Measurements from ENCODE around the gene LPIN1.
A peak's percentile ranks its signal among the peaks of the same experiment; 100 is the strongest.
"Not testable (repeated sequence)": the region's sequence is repeated elsewhere in the genome, so short reads cannot be mapped to it uniquely, and the experiment has no call there.

The LPIN1 gene

GRCh38 chr2:11828933-11829323 is 82.5 kb downstream of the LPIN1 start:
- Mint-ChIP-seq H3K4me3 (no peak overlapping the region), H3K36me3 (peaks cover 8% of the 10 kb centered on the region), H3K27ac (no peak overlapping the region), H3K9me3 (ENCODE audit: low read depth) (no peaks in the 10 kb centered on the region), H3K4me1 (ENCODE audit: low read depth) (peaks cover 44% of the 10 kb centered on the region), H3K27me3 (no peaks in the 10 kb centered on the region)

DNA sequence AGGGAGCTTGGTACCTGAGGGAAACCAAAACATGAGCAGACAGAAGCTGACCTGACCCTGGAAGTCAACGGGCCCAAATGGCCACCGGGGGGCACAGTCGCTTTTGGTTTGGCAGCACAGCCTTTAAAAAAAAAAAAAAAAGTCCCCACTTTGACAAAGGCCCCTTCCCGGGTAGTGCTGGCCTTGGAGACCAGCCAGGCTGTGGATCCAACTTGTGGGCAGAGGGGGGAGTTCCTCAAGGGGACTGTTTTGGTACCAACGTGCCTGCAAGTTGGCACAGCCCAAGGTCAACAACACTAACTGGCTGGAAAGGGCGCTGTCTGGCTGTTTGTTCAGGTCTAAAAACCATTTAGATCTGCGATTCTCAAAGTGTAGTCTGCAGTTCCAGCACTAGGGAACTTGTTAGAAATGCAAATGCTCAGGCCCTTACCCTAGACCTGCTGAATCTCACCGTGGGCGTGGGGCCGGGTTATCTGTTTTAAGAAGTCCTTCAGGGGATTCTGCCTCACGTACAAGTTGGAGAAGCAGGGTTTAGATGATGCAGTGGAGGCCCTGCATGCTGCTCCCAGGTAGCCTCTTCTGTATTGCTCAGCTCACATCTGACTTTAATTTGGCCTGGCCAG is 83.0 kb downstream of the LPIN1 start:
- no peaks in the 10 kb centered on the region for H3K27me3 Mint-ChIP-seq
- peaks cover 46% of the 10 kb centered on the region for H3K4me1 Mint-ChIP-seq (ENCODE audit: low read depth)
- peaks cover 7% of the 10 kb centered on the region for H3K36me3 Mint-ChIP-seq
- H3K27ac Mint-ChIP-seq = peak overlapping the region; percentile 18
- peaks cover 5% of the 10 kb centered on the region for H3K9me3 Mint-ChIP-seq (ENCODE audit: low read depth)
- H3K4me3 Mint-ChIP-seq = peak overlapping the region; percentile 76

- H3K4me1 Mint-ChIP-seq (ENCODE audit: low read depth) = peaks cover 46% of the 10 kb centered on the region
- H3K36me3 Mint-ChIP-seq = peaks cover 13% of the 10 kb centered on the region
- peak overlapping the region; percentile 72 for H3K27ac Mint-ChIP-seq
- H3K9me3 Mint-ChIP-seq (ENCODE audit: low read depth) = peaks cover 10% of the 10 kb centered on the region
- peak overlapping the region; percentile 76 for H3K4me3 Mint-ChIP-seq
- H3K27me3 Mint-ChIP-seq = no peaks in the 10 kb centered on the region
These were observed 83.7 kb downstream of the LPIN1 start for GRCh38 chr2:11829947-11830707.

- peaks cover 10% of the 10 kb centered on the region for H3K36me3 Mint-ChIP-seq
These were observed 84.4 kb downstream of the LPIN1 start for GRCh38 chr2:11830708-11831301.

DNA sequence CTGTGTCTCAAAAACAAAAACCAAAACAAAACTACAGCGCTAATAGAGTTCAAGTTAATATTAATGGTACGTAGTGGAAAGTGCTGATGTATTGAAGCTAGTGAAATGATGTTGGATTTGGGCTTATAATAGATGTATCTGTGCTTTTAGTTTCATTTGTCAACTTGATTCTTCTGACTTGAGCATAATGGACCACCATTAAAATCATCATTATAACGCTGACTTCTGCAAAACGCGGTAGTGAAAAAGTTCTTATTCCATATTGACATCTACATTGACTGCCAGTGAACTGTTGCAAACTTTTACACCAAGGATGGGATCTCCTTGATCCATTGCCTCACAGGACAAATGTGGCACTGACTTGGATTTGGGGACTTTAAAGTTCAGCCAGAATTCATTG is 85.0 kb downstream of the LPIN1 start:
- H3K27me3 Mint-ChIP-seq = no peaks in the 10 kb centered on the region
- H3K9me3 Mint-ChIP-seq (ENCODE audit: low read depth) = peaks cover 10% of the 10 kb centered on the region
- H3K4me3 Mint-ChIP-seq = peak overlapping the region; percentile 25
- H3K36me3 Mint-ChIP-seq = peaks cover 10% of the 10 kb centered on the region
- H3K27ac Mint-ChIP-seq = no peak overlapping the region
- peaks cover 46% of the 10 kb centered on the region for H3K4me1 Mint-ChIP-seq (ENCODE audit: low read depth)

More at GRCh38 chr2:11830708-11831301, 84.4 kb downstream of the LPIN1 start:
- Mint-ChIP-seq H3K4me1 (ENCODE audit: low read depth) (peaks cover 46% of the 10 kb centered on the region), H3K27me3 (no peaks in the 10 kb centered on the region), H3K9me3 (ENCODE audit: low read depth) (peaks cover 10% of the 10 kb centered on the region), H3K4me3 (peak overlapping the region; percentile 76), H3K27ac (peak overlapping the region; percentile 72)

DNA sequence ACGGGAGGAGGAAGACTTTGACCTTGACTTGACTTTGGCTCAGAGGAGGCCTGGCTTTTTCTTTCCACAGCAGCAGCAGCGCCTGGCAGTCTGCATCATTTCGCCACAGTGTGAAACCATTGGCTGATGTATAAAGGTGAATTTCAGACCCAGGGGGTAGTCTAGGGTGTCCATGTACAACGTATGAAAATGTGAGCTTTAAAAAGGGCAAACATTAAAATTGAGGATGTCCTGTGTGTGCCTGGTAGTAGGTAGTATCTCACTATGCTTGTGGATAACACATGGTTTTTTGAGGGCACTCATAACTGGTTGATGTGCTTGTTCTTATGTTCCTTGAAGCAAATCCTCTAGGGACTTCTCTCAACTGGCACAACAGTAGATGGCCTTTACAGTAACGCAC is 86.1 kb downstream of the LPIN1 start:
- Mint-ChIP-seq H3K4me1 (ENCODE audit: low read depth) (peaks cover 41% of the 10 kb centered on the region), H3K27me3 (no peaks in the 10 kb centered on the region)

GRCh38 chr2:11833601-11834000 is 87.2 kb downstream of the LPIN1 start:
- Mint-ChIP-seq H3K4me1 (ENCODE audit: low read depth) (peaks cover 39% of the 10 kb centered on the region), H3K36me3 (peaks cover 7% of the 10 kb centered on the region), H3K4me3 (no peak overlapping the region), H3K27ac (no peak overlapping the region), H3K9me3 (ENCODE audit: low read depth) (peaks cover 10% of the 10 kb centered on the region), H3K27me3 (no peaks in the 10 kb centered on the region)

More for the DNA sequence above, 86.1 kb downstream of the LPIN1 start:
- peaks cover 10% of the 10 kb centered on the region for H3K9me3 Mint-ChIP-seq (ENCODE audit: low read depth)
- no peak overlapping the region for H3K4me3 Mint-ChIP-seq
- no peak overlapping the region for H3K27ac Mint-ChIP-seq
- peaks cover 7% of the 10 kb centered on the region for H3K36me3 Mint-ChIP-seq

- H3K9me3 Mint-ChIP-seq (ENCODE audit: low read depth) = peaks cover 10% of the 10 kb centered on the region
- H3K4me1 Mint-ChIP-seq (ENCODE audit: low read depth) = peaks cover 25% of the 10 kb centered on the region
- peaks cover 7% of the 10 kb centered on the region for H3K36me3 Mint-ChIP-seq
- H3K27me3 Mint-ChIP-seq = no peaks in the 10 kb centered on the region
- H3K4me3 Mint-ChIP-seq = no peak overlapping the region
- H3K27ac Mint-ChIP-seq = no peak overlapping the region
These were observed 89.0 kb downstream of the LPIN1 start for GRCh38 chr2:11835403-11835802.

GRCh38 chr2:11836647-11837219 is 90.3 kb downstream of the LPIN1 start:
- H3K36me3 Mint-ChIP-seq = peaks cover 7% of the 10 kb centered on the region
- H3K9me3 Mint-ChIP-seq (ENCODE audit: low read depth) = peaks cover 10% of the 10 kb centered on the region
- H3K27me3 Mint-ChIP-seq = no peaks in the 10 kb centered on the region
- peaks cover 13% of the 10 kb centered on the region for H3K4me1 Mint-ChIP-seq (ENCODE audit: low read depth)
- H3K27ac Mint-ChIP-seq = no peak overlapping the region
- no peak overlapping the region for H3K4me3 Mint-ChIP-seq

DNA sequence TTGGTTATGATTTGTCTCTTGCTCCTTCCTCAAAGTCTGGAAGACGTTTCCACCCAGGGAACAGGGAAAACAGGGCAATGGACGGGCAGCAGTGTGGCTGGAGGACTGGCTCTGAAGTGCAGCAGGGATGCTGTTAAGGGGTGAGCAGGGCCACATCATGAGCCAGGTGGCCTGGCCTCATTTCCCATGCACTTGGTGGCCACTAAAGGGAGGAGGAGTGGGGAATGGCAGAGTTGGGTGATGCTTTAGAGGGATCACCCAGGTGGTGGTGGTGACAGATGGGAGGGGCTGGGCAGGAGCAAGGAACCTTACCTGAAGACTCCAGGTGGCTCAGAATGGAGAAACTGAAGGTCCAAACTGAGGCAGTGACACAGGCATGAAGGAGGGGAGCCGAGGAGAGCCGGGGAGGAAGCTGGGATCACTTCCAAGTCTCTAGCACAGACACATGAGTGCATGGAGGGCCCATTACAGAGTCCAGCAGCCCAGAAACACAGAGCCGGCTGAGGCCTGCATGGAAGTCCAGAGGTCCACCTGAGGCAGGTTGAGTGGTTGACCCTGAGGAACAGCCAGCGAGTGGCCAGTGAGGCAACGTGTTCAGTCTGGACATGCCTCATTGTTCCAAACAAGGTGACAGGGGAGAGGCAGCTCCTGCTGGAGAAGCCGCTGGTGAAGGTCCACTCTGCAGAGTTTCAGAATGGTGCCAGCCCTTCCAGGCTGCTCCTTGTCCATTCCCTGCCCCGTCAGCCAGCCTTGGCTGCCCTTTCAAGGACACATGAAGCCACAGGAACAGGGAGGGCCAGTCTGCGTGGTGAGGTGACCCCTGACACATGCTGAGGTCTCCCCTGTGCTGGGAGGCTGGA is 91.7 kb downstream of the LPIN1 start:
- Mint-ChIP-seq H3K27me3 (no peaks in the 10 kb centered on the region), H3K4me3 (no peak overlapping the region), H3K27ac (no peak overlapping the region), H3K9me3 (ENCODE audit: low read depth) (peaks cover 10% of the 10 kb centered on the region), H3K4me1 (ENCODE audit: low read depth) (peaks cover 10% of the 10 kb centered on the region), H3K36me3 (peaks cover 7% of the 10 kb centered on the region)

DNA sequence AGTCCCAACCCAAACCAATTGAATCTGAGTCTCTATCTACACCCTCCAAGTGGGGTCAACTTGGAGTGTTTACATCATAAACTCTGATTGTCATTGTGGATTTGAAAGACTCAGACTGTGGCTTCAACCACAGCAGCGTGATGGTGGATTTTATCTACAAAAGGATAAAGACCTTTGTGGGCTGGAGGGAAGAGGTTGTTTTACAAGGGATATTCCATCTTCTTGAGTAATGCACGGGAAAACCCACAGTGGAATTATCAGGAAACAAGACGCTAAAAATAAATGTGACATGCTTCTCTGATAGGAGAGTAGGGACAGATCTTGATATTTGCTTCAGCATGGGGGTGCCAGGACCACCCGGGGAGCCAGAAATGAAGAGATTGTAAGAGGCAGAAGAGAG is 93.5 kb downstream of the LPIN1 start:
- no peaks in the 10 kb centered on the region for H3K27me3 Mint-ChIP-seq
- no peak overlapping the region for H3K27ac Mint-ChIP-seq
- no peak overlapping the region for H3K4me3 Mint-ChIP-seq
- peaks cover under 1% of the 10 kb centered on the region for H3K9me3 Mint-ChIP-seq (ENCODE audit: low read depth)
- peaks cover 2% of the 10 kb centered on the region for H3K36me3 Mint-ChIP-seq
- no peaks in the 10 kb centered on the region for H3K4me1 Mint-ChIP-seq (ENCODE audit: low read depth)

DNA sequence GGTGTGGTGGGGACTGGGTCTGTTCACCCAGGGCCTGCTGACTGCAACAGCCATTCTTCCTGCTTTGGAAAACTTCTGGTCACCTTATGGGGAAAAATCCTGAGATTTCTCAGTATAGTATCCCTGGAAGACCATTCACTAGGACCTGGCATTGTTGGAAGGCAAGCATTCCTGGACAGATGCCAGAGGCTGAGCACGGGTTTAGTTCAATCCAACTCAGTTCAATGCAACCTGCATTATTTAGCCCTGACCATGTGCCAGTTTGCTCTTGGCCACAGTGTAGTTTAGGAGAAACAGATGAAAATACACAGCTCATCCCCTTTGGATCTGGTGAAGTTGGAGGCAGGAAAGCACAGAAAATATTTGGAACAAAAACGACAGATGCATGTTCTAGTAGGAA is 95.9 kb downstream of the LPIN1 start:
- Mint-ChIP-seq H3K36me3 (no peaks in the 10 kb centered on the region), H3K4me3 (no peak overlapping the region), H3K27me3 (no peaks in the 10 kb centered on the region), H3K9me3 (ENCODE audit: low read depth) (no peaks in the 10 kb centered on the region), H3K27ac (no peak overlapping the region), H3K4me1 (ENCODE audit: low read depth) (no peaks in the 10 kb centered on the region)

DNA sequence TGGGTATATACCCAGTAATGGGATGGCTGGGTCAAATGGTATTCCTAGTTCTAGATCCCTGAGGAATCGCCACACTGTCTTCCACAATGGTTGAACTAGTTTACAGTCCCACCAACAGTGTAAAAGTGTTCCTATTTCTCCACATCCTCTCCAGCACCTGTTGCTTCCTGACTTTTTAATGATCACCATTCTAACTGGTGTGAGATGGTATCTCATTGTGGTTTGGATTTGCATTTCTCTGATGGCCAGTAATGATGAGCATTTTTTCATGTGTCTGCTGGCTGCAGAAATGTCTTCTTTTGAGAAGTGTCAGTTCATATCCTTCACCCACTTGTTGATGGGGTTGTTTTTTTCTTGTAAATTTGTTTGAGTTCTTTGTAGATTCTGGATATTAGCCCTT is 98.4 kb downstream of the LPIN1 start:
- H3K27ac Mint-ChIP-seq; H3K4me3 Mint-ChIP-seq; H3K27me3 Mint-ChIP-seq; H3K9me3 Mint-ChIP-seq (ENCODE audit: low read depth); H3K36me3 Mint-ChIP-seq; H3K4me1 Mint-ChIP-seq (ENCODE audit: low read depth): not testable (repeated sequence)

DNA sequence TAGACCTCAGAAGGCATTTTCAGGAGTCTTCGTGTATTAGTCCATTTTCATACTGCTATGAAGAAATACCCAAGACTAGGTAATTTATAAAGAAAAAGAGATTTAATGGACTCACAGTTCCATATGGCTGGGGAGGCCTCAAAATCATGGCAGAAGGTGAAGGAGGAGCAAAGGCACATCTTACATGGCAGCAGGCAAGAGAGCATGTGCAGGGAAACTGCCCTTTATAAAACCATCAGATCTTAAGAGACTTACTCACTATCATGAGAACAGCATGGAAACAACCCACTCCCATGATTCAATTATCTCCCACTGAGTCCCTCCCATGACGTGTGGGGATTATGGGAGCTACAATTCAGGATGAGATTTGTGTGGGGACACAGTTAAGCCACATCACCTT is 101.5 kb downstream of the LPIN1 start:
- not testable (repeated sequence) for H3K27me3 Mint-ChIP-seq; H3K4me1 Mint-ChIP-seq (ENCODE audit: low read depth); H3K4me3 Mint-ChIP-seq; H3K27ac Mint-ChIP-seq; H3K36me3 Mint-ChIP-seq; H3K9me3 Mint-ChIP-seq (ENCODE audit: low read depth)
